NCI-H82 treated with DMSO at 0.1 percent for 48 hours (cell line): ENCODE results near the gene PDC.
"Not testable (repeated sequence)": the region's sequence is repeated elsewhere in the genome, so short reads cannot be mapped to it uniquely, and the experiment has no call there.

Experiments
- DNase-seq: peaks from one replicate; lab custom pipeline; 2025; ENCODE audit not compliant: unreplicated experiment; lab: John Stamatoyannopoulos, UW

PDC gene

DNA sequence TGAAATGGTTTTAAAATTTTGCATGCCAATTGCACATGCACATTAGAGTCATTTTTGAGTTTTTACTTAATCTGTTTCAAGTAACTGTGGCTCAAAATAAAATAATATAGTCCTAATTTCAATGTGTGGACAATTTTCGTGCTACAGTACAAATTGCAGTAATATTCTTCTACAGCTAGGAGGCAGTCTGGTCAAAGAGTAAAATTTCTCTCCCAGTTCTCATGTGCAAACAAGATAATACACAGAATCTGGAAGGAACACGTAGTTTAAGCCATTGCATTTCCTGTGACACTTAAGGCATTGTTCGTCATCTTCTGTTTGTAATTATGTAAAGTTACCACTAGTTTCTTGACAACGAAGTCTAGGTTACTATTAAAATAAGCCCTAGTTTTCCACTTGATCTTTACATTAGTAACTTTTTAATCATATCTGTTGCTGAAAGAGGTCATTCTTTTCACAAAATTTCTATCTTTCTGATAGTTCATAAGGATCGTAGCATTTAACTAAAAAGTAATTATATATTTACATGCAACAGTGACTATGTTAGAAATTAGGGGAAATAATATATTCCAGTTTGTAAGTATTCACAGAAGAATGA lies 56.4 kb downstream of the PDC start:
- peak; percentile 84 for DNase-seq

- peak; percentile 95 for DNase-seq
Observed at GRCh38 chr1:186403632-186404031, 57.3 kb downstream of the PDC start.

DNA sequence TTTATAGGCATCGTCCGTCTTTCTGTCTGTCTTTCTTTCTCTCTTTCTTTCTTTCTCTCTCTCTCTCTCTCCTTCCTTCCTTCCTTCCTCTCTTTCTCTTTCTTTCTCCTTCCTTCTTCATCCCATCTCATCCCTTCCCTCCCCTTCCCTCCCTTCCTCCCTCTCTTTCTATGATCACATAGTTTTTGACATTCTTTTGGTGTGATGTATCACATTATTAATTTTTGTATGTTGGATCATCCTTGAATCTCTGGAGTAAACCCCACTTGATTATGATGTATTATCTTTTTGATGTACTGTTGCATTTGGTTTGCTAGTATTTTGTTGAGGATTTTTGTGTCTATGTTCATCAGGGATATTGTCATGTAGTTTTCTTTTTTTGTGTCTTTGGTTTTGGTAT lies 59.5 kb downstream of the PDC start:
- not testable (repeated sequence) for DNase-seq
